IMR-90 (cell line): ENCODE results near the gene GKN2.

Source experiments
- BHLHE40 ChIP-seq: fragments of 150-350 bp; IDR thresholded peaks from 2 replicates; pipeline ENCODE4 v1.6.1; 2016; ENCODE audit warnings: mild to moderate bottlenecking, low read depth, low read length
- CTCF ChIP-seq: conservative IDR thresholded peaks from 2 replicates; pipeline ENCODE4 v1.5.1; 2012; ENCODE audit warnings: mild to moderate bottlenecking, low read depth, low read length, improper control_type of control experiment
- USF2 ChIP-seq: fragments of 150-350 bp; IDR thresholded peaks from 2 replicates; pipeline ENCODE4 v1.6.1; 2017; ENCODE audit warnings: mild to moderate bottlenecking, antibody characterized with exemption, low read length, low read depth

- TF ChIP-seq USF2 (no peak), CTCF (no peak), BHLHE40 (no peak)
Measured at GRCh38 chr2:68912111-68912510, 40.6 kb downstream of the GKN2 start.
